PC-3 (cell line): ENCODE measurements around the gene ALDOC.

Source experiments
- EZH2 ChIP-seq: fragments of 300-600 bp; sonication (generic); IDR thresholded peaks from one replicate; pipeline ENCODE4 v1.6.1; 2017; ENCODE audit warnings: antibody characterized with exemption, mild to moderate bottlenecking, low read length; ENCODE audit not compliant: unreplicated experiment
- TF ChIP-seq, protein P1 (sequence below): fragments of 300-600 bp; sonication (generic); conservative IDR thresholded peaks from 2 replicates; pipeline ENCODE4 v1.5.1; 2017; ENCODE audit warnings: antibody characterized with exemption, low read depth, mild to moderate bottlenecking, low read length

DNA sequence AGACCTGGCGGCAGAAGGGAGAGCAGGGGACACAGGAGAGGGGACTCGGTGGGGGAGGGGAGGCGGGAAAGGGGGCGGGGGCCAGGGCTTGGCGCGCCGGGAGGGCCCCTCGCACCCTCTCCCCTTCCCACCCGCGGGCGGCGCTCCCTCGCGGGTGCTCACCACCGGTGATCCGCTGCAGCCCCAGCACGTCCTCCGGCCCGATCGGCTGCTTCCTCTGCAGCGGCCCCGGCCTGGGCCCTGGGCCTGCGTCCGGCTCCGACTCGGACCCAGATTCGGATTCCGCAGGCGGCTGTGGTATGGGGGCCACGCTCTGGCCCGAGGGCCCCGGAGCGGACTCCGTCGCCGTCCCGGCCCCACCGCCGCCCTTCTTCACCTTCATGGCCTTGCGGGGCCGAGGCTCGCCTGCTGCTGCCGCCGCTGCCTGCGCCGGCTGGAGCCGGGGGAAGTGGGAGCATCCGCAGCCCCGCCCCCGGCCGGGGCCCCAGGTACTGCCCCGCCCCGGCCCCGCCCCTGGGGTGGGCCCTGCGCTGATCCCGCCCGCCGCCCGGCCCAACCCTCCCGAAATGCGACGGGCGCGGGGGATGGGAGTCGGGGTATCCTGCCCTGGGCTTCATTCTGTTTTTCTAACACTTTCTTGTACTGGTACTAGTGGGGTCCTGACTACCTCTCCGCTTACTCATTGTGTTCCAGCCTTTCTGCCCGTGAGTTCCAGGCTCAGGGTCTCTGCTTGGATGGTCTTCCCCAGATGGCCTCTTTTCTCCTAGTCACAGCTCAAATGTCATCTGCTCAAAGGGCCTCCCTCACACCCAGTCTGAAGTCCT, 24.3 kb downstream of the ALDOC start, which contains the start of gene UNC119:
- TF ChIP-seq, protein P1, sequence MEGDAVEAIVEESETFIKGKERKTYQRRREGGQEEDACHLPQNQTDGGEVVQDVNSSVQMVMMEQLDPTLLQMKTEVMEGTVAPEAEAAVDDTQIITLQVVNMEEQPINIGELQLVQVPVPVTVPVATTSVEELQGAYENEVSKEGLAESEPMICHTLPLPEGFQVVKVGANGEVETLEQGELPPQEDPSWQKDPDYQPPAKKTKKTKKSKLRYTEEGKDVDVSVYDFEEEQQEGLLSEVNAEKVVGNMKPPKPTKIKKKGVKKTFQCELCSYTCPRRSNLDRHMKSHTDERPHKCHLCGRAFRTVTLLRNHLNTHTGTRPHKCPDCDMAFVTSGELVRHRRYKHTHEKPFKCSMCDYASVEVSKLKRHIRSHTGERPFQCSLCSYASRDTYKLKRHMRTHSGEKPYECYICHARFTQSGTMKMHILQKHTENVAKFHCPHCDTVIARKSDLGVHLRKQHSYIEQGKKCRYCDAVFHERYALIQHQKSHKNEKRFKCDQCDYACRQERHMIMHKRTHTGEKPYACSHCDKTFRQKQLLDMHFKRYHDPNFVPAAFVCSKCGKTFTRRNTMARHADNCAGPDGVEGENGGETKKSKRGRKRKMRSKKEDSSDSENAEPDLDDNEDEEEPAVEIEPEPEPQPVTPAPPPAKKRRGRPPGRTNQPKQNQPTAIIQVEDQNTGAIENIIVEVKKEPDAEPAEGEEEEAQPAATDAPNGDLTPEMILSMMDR, result no peak
- no peak for TF ChIP-seq EZH2
